GM13976 (cell line): ENCODE measurements around the gene REX1BD.

Experiments used
- DNase-seq: peaks from one replicate; pipeline ENCODE4 v3.0.0; 2012; ENCODE audit warnings: low spot score
- CTCF ChIP-seq: IDR thresholded peaks from 2 replicates; pipeline ENCODE4 v1.5.1; 2012; ENCODE audit warnings: borderline replicate concordance, mild to moderate bottlenecking; ENCODE audit not compliant: insufficient read depth; ENCODE audit errors: extremely low read depth, missing control alignments, control extremely low read depth
- in situ Hi-C: fragments of 300-500 bp; cut with MboI; formaldehyde crosslinking; loops from one replicate; pipeline ENCODE4 v1.12.0; 2022; ENCODE audit warnings: low sequenced_read_pairs, mixed read lengths, inconsistent platforms; ENCODE audit not compliant: unreplicated experiment

REX1BD gene

DNA sequence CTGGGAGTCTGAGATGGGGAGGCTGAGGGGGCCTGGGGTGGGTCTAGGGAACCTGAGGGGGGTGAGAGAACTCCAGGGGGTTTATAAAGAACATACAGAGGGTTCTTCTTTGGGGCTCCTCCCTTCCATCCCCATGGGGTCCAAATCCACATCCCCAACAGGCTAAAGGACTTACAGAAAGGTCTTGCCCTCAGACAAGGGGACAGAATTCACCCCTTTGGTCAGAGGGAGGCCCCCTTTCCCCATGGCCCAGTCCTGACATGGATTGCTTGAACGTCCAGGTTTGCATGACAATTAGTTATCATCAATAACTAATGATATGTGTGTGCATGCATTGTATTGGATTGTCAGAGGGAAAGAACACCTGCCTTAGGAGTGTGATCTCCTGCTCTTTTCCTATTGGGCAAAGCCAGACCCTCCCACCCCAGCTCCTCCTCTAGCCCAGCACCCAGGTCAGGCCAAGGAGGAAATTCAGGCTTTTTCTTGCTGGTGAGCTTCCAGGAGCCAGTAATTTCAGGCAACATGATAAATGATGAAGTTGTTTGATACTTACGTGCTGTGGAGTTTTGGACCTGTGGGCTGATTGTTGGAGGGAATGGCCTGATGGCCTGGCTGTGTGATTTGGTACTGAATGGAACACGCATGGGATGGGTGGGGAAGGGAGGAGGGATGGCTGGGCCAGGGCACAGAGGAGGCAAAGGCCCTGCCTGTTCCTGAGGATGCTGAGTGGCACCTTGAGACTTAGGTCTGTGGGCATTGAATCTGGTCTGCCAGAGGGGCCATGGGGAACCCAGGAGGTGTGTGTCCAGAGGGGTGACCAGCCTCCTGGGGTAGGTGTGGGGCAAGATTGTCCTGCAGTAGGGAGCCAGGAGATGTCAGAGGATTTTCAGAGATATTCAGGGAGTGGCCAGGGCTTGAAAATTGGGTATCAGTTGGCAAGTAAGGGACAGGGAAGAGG lies 49.4 kb downstream of the REX1BD start:
- in situ Hi-C loops: no loop called here
- peak; percentile 48 for TF ChIP-seq CTCF
- no peak for DNase-seq

DNA sequence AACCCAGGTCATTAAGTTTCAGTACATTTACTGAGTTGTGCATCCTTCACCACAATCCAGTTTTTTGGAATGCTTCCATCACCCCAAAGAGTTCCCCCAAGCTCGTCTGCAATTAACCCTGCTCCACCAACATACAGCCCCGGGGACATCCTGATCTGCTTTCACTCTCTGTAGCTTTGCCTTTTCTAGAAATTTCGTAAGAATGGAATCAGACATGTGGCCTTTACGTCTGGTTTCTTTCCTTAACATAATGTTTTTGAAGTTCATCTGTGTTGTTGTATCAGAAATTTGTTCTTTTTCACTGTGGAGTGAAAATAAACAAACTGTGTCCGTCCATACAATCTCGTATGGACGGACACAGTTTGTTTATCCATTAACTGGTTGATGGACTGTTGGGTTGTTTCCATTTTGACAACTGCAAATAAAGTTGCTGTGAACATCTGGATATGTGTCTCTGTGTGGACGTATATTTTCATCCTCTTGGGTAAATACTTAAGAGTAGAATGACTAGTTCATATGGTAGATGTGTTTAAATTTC lies 51.2 kb downstream of the REX1BD start:
- in situ Hi-C loops: no loop called here

More for the DNA sequence above, 51.2 kb downstream of the REX1BD start:
- DNase-seq: no peak
- no peak for TF ChIP-seq CTCF
